HUES6 (cell line): ENCODE data around the gene SCN3A.

Source experiments
- H3K27ac ChIP-seq: 2 replicates; pipeline ENCODE4 v1.7.0; 2013; ENCODE audit warnings: low read depth, mild to moderate bottlenecking, low read length, inconsistent platforms
- H3K27me3 ChIP-seq: 2 replicates; pipeline ENCODE4 v1.6.1; 2013; ENCODE audit warnings: low read length; ENCODE audit not compliant: control insufficient read depth, insufficient read depth
- H3K36me3 ChIP-seq: 2 replicates; pipeline ENCODE4 v1.6.1; 2013; ENCODE audit warnings: low read length; ENCODE audit not compliant: control insufficient read depth, insufficient read depth
- H3K4me1 ChIP-seq: 2 replicates; pipeline ENCODE4 v1.6.1; 2013; ENCODE audit warnings: low read length; ENCODE audit not compliant: control insufficient read depth, insufficient read depth
- H3K4me3 ChIP-seq: 2 replicates; pipeline ENCODE4 v1.5.1; 2013; ENCODE audit warnings: low read depth, low read length
- H3K9ac ChIP-seq: one replicate; pipeline ENCODE4 v1.6.1; 2013; ENCODE audit warnings: mild to moderate bottlenecking, low read length
- H3K9me3 ChIP-seq: 2 replicates; pipeline ENCODE4 v1.6.1; 2013; ENCODE audit warnings: low read depth, low read length; ENCODE audit not compliant: control insufficient read depth, insufficient read depth

SCN3A gene

GRCh38 chr2:165203689-165204559, at the start of gene SCN3A:
Gene SCN3A, minus strand, starts transcription at chr2:165204050. Its CDS starts 27,656 bp downstream, at chr2:165176394.
- H3K9ac ChIP-seq = no peak within 1 kb of the TSS
- no peaks in the 10 kb centered on the region for H3K27me3 ChIP-seq
- no peaks in the 10 kb centered on the region for H3K36me3 ChIP-seq
- H3K9me3 ChIP-seq = no peaks in the 10 kb centered on the region
- no peak within 1 kb of the TSS for H3K4me3 ChIP-seq
- no peak within 1 kb of the TSS for H3K27ac ChIP-seq
- H3K4me1 ChIP-seq = 0 out of 2 replicates have a peak, but pooled peaks cover 3% of the 10 kb centered on the region

- no peaks in the 10 kb centered on the region for H3K9me3 ChIP-seq
- no peaks in the 10 kb centered on the region for H3K36me3 ChIP-seq
- H3K4me1 ChIP-seq = no peaks in the 10 kb centered on the region
- H3K4me3 ChIP-seq = no peak overlapping the region
- no peak overlapping the region for H3K9ac ChIP-seq
- H3K27me3 ChIP-seq = no peaks in the 10 kb centered on the region
- H3K27ac ChIP-seq = no peak overlapping the region
These were observed 49.3 kb upstream of the SCN3A start for GRCh38 chr2:165253178-165253577.

- Histone ChIP-seq H3K9me3 (no peaks in the 10 kb centered on the region), H3K36me3 (no peaks in the 10 kb centered on the region), H3K27ac (no peak overlapping the region), H3K4me3 (no peak overlapping the region), H3K4me1 (no peaks in the 10 kb centered on the region), H3K27me3 (no peaks in the 10 kb centered on the region), H3K9ac (no peak overlapping the region)
These were observed 47.5 kb upstream of the SCN3A start for GRCh38 chr2:165251366-165251765.

GRCh38 chr2:165248238-165248637, 44.4 kb upstream of the SCN3A start:
- no peaks in the 10 kb centered on the region for H3K4me1 ChIP-seq
- no peak overlapping the region for H3K9ac ChIP-seq
- no peaks in the 10 kb centered on the region for H3K9me3 ChIP-seq
- H3K36me3 ChIP-seq = no peaks in the 10 kb centered on the region
- no peaks in the 10 kb centered on the region for H3K27me3 ChIP-seq
- H3K27ac ChIP-seq = no peak overlapping the region
- no peak overlapping the region for H3K4me3 ChIP-seq

GRCh38 chr2:165245081-165245793, 41.4 kb upstream of the SCN3A start:
- Histone ChIP-seq H3K27me3 (no peaks in the 10 kb centered on the region), H3K36me3 (no peaks in the 10 kb centered on the region), H3K4me1 (no peaks in the 10 kb centered on the region), H3K9ac (no peak overlapping the region), H3K27ac (no peak overlapping the region), H3K4me3 (no peak overlapping the region), H3K9me3 (no peaks in the 10 kb centered on the region)

GRCh38 chr2:165240916-165241315, 37.1 kb upstream of the SCN3A start:
- Histone ChIP-seq H3K4me3 (no peak overlapping the region), H3K9ac (no peak overlapping the region), H3K27me3 (no peaks in the 10 kb centered on the region), H3K36me3 (no peaks in the 10 kb centered on the region), H3K4me1 (no peaks in the 10 kb centered on the region), H3K27ac (no peak overlapping the region), H3K9me3 (no peaks in the 10 kb centered on the region)

GRCh38 chr2:165239856-165240515, 36.1 kb upstream of the SCN3A start:
- Histone ChIP-seq H3K36me3 (no peaks in the 10 kb centered on the region), H3K4me1 (no peaks in the 10 kb centered on the region), H3K9me3 (no peaks in the 10 kb centered on the region), H3K9ac (no peak overlapping the region), H3K27ac (no peak overlapping the region), H3K27me3 (no peaks in the 10 kb centered on the region), H3K4me3 (no peak overlapping the region)

GRCh38 chr2:165239230-165239629, 35.4 kb upstream of the SCN3A start, which contains the start of gene SCN2A:
Gene SCN2A, plus strand, starts transcription at chr2:165239414. Its CDS starts 56,410 bp downstream, at chr2:165295824.
- no peaks in the 10 kb centered on the region for H3K9me3 ChIP-seq
- no peak within 1 kb of the TSS for H3K9ac ChIP-seq
- no peaks in the 10 kb centered on the region for H3K27me3 ChIP-seq
- H3K4me3 ChIP-seq = no peak within 1 kb of the TSS
- H3K27ac ChIP-seq = no peak within 1 kb of the TSS
- no peaks in the 10 kb centered on the region for H3K36me3 ChIP-seq
- H3K4me1 ChIP-seq = no peaks in the 10 kb centered on the region

- Histone ChIP-seq H3K36me3 (no peaks in the 10 kb centered on the region), H3K4me1 (no peaks in the 10 kb centered on the region), H3K27ac (no peak overlapping the region), H3K9me3 (no peaks in the 10 kb centered on the region), H3K9ac (no peak overlapping the region), H3K4me3 (no peak overlapping the region), H3K27me3 (no peaks in the 10 kb centered on the region)
These were observed 34.4 kb upstream of the SCN3A start for GRCh38 chr2:165238295-165238694.

GRCh38 chr2:165237056-165237455, 33.2 kb upstream of the SCN3A start:
- Histone ChIP-seq H3K27me3 (no peaks in the 10 kb centered on the region), H3K9me3 (no peaks in the 10 kb centered on the region), H3K4me1 (no peaks in the 10 kb centered on the region), H3K4me3 (no peak overlapping the region), H3K9ac (no peak overlapping the region), H3K27ac (no peak overlapping the region), H3K36me3 (no peaks in the 10 kb centered on the region)

GRCh38 chr2:165227571-165227970, 23.7 kb upstream of the SCN3A start:
- no peak overlapping the region for H3K4me3 ChIP-seq
- no peaks in the 10 kb centered on the region for H3K27me3 ChIP-seq
- H3K4me1 ChIP-seq = 0 out of 2 replicates have a peak, but pooled peaks cover under 1% of the 10 kb centered on the region
- H3K36me3 ChIP-seq = no peaks in the 10 kb centered on the region
- H3K27ac ChIP-seq = no peak overlapping the region
- no peak overlapping the region for H3K9ac ChIP-seq
- H3K9me3 ChIP-seq = no peaks in the 10 kb centered on the region
